ENCODE results near the gene PAX2.

The PAX2 gene

GRCh38 chr10:100791369-100792058, 46.1 kb downstream of the PAX2 start:
- DNase-seq (ENCODE audit: low spot score) = no peak

DNA sequence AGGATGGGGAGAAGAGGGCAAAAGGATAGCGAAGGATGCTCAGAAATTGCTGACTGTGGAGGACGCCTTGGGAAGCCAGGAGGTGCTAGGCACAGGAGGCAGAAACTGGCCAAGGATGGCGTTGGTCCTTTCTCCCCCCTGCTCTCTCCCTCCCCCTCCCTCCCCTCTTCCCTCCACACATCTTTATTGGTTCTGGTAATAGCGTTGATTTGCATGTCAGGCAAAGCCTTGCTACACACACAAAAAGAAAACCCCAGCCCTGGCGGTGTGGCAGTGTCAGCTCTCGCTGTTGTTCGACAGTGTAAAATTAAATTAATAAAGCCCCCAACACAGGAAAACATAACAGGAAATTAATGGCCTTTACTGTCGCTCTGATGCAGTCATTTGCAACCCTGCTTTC, 47.2 kb downstream of the PAX2 start:
- no peak for DNase-seq (ENCODE audit: low spot score)

DNA sequence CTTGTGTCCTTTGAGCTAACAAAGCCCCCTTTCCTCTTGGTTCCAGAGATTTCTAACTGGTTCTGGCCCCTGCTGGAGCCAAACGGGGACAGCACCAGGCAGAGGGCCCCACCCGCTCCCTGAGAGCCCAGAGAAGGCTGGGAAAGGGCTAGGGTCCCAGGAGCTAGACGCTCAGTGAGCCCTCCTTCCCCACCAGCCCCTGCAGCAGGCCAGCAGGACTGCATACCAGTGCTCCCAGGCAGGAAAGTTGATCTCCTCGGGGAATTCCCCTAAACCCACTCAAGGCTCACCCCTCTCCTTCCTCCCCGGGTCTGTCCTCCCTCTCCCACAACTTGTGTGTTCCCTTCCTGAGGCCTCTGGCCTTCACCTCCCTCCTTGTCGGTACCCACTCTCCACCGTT, 47.7 kb downstream of the PAX2 start:
- no peak for DNase-seq (ENCODE audit: low spot score)

GRCh38 chr10:100799881-100800280, 54.5 kb downstream of the PAX2 start:
- no peak for DNase-seq (ENCODE audit: low spot score)

GRCh38 chr10:100800931-100801330, 55.5 kb downstream of the PAX2 start:
- no peak for DNase-seq (ENCODE audit: low spot score)

DNA sequence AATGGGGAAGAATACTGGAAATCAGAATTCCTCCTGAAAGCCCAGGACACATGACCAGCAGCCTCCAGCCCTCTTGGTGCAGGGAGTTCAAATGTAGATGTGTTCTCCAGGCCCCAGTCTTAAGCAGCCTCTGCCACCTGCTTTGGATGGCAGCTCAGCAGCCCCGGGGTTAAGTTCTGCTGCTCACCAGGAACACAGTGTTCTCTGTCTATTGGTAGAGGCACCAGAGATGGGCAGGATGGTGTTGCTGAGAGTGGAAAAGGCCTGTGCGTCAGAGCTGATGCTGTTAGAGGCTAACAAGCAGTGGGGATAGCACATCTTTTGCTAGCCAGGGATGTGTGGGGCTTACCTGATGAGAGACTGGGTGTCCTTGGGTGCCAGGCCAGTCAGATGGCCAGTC, 56.8 kb downstream of the PAX2 start:
- no peak for DNase-seq (ENCODE audit: low spot score)

- no peak for DNase-seq (ENCODE audit: low spot score)
Observed at GRCh38 chr10:100802607-100803006, 57.2 kb downstream of the PAX2 start.

GRCh38 chr10:100803492-100803891, 58.1 kb downstream of the PAX2 start:
- DNase-seq (ENCODE audit: low spot score) = no peak

GRCh38 chr10:100803908-100804307, 58.5 kb downstream of the PAX2 start:
- DNase-seq (ENCODE audit: low spot score) = no peak

DNA sequence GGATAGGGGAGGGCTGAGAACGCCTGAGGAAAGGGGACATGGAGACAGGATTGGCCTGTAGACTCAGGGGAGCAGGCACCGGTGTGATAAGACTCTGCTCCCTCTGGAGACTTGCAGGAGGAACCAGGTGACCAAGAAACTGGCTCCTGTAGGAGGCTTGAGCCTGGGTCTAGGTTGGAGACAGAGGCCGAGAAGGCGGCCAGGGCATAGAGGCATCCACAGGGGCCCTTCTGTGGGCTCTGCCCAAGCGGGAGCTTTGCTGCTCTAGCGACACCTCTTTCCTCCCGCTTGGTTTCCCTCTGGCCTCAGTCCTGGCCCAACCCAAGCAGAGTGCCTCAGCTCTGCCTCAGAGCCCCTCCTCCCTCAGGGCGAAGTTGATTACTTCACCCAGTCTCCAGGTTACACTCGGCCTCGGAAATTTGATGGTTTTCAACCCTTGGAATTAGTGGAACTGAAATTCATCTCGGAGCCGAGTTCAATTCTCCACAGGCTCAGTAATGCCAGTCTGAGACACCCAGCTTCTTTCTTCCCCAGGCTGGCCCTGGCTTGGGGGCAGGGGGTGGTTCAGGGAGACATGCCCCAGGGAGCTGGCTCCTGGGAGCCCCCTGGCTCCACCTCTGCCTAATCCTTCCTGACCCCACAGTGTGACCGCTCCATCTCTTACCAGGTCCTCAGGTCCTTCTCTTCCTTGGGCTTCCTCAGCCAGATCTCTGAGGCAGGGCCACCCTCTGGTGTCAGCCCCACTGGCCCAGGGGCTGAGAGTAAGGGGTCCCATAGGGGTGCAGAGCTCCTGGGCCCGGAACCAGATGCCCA, 60.4 kb downstream of the PAX2 start:
- no peak for DNase-seq (ENCODE audit: low spot score)

DNA sequence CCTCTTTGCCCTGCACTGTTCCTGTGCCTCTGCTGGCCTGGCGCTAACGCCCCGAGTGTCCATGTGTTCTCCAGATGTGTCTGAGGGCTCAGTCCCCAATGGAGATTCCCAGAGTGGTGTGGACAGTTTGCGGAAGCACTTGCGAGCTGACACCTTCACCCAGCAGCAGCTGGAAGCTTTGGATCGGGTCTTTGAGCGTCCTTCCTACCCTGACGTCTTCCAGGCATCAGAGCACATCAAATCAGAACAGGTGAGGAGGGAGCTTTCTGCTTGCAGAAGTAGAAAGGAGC, 60.9 kb downstream of the PAX2 start:
- no peak for DNase-seq (ENCODE audit: low spot score)

DNA sequence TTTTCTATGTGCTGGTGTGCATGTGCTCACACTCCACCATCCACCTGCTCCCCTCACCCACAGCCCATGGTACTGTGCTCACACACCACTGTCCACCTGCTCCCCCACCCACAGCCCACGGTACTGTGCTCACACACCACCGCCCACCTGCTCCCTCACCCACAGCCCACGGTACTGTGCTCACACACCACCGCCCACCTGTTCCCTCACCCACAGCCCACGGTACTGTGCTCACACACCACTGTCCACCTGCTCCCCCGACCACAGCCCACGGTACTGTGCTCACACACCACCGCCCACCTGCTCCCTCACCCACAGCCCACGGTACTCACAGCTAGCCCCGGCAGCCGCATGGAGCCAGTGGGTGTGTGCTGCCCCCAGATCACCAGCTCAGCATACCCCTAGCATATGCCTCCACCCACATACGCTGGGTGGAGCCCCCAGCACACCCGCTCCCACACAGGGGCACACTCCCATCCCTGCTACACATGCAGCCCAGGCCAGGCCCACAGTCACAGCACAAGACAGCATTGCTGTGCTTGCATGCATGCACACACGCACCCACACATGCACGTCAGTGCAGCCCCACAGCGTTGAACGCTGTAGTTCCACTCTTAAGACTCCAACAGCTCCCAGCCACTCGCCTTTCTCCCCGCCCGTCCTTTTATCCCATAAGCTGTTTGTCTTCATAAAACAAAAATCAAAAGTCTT, 62.0 kb downstream of the PAX2 start:
- no peak for DNase-seq (ENCODE audit: low spot score)

- no peak for DNase-seq (ENCODE audit: low spot score)
Observed at GRCh38 chr10:100808876-100809275, 63.5 kb downstream of the PAX2 start.

DNA sequence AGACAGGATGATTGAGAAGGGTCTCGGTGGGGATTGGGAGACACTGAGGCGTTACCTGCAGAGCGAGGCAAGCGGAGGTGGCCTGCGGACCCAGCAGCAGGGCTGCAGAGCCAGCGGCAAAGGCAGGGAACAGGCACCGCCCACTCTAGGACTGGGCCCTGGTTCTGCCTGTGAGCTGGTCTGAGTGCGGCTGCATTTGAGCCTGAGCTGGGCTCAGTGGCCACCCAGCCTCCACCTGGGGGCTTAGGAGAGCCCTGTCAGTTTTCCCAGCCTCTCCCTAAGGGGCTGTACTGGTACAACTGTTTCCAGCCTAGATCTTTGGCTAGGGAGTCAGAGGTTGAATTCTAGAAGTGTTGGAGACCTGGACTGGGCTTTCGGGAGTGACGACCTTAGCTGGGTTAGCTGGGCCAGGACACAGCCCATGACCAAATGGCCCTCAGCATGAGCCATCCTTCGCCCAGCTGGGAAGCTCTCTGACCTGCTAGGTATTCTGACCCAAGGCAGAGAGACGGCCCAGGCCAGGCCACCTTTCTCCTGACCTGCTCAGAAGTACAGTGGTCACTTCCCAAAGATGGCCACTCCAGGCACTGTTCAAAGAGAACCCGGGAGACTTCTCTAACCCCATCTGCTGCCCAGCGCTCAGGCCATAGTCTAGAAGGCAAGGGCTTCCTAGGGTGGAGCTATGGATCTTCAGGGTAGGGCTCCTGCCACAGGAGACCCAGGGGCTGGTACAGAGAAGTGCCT, 64.9 kb downstream of the PAX2 start:
- DNase-seq (ENCODE audit: low spot score) = no peak

DNA sequence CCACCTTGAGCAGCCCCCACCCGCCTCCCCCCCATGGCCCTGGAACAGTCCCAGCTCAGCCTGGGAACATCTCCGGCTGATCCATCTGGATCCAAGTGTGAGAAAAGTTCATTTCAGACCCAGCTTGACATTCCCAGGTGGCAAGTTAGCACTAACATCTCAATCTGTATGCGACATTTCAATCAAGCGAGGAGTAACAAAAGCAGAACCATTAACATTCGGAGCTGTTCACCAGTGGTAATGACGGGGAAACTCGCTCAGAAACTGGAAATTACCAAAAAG, 65.4 kb downstream of the PAX2 start:
- DNase-seq (ENCODE audit: low spot score) = no peak

- no peak for DNase-seq (ENCODE audit: low spot score)
Observed at GRCh38 chr10:100811261-100811660, 65.9 kb downstream of the PAX2 start.

DNA sequence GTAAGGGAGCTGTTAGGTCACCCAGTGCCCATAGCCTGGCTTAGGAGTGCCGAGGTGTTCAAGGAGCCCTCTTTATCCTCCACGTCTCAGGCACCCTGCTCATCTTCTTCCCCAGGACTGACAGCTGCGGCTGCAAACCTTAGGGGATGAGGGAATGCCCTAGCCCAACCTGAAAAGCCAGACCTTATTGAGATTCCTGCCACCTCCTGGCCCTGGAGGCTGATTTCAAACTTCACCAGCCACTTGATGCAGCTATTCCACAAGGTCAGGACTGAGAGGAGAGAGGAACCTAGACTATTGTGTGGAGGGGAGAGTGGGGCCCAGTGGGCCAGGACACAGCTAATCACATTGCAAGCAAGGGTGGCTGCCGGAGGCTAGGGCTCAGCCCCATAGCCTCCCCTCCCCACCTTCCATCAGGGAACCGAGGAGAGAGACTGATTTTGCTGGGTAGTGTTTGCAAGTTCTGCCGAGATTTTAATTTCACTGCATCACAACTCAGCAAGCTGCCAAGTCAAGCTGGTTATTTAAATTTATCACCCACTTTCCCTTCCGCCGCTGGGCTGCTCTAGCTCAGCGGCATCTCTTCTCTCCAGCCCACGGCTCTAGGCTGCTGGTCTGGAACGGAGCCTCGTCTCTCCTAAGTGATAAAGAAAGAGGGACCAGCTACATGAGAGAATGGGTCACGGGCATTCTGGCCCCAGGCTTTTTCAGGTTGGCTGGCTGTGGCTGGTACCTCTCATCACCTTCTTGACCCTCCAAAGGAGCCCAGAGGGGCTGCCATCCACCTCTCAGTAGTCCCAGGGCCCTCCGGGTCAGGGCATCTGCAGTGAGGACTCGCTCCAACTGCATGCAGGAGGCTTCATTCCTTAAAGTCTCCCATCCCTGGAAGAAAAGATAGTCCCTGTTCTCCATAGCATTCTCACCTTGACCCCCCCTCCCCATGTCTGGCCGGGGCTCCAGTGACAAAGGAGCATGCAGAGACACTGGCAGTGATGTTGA, 66.7 kb downstream of the PAX2 start:
- no peak for DNase-seq (ENCODE audit: low spot score)

- DNase-seq (ENCODE audit: low spot score) = no peak
Observed at GRCh38 chr10:100812978-100813377, 67.6 kb downstream of the PAX2 start.

- DNase-seq (ENCODE audit: low spot score) = no peak
Observed at GRCh38 chr10:100814751-100815474, 69.5 kb downstream of the PAX2 start.

DNA sequence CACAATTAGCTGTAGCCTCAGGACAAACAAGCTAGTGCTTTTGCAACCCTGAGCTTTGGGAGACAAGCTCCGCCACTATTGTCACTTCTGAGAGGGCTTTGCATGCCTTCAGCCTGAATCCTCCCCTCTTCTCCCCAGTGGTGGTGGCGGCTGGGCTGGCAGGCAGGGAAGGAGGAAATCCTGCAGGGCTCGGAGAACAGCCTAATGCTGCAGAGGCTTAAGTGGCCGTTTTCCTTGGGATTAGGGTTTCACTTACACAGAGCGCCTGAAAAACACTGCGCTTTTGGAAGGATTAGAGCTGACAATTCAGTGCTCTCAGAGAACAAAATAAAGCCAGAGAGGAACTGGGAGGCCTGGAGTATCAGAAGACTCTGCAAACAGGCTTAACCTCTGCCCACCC, 71.3 kb downstream of the PAX2 start:
- DNase-seq (ENCODE audit: low spot score) = no peak

GRCh38 chr10:100817268-100817839, 72.0 kb downstream of the PAX2 start:
- DNase-seq (ENCODE audit: low spot score) = no peak

Measured in CD4-positive, alpha-beta T cell treated with Interleukin-15 for 4 hours (primary cell).